HepG2 (cell line): ENCODE data around the gene RABGAP1L. TPM values are rescaled to one million over a fixed set of nuclear protein-coding genes. Genes with fewer than 3 reads are reported as not detected.

Source experiments
- BCL6 ChIP-seq: IDR thresholded peaks from 2 replicates; pipeline ENCODE4 v1.6.1; 2016; ENCODE audit warnings: missing genetic modification reagents, missing compliant biosample characterization
- DPF2 ChIP-seq: sonication (generic); formaldehyde crosslinking; IDR thresholded peaks from 2 replicates; pipeline ENCODE4 v1.4.0; 2020; ENCODE audit warnings: mild to moderate bottlenecking, low read depth, missing genetic modification reagents, borderline replicate concordance
- HIVEP1 ChIP-seq: sonication (generic); formaldehyde crosslinking; IDR thresholded peaks from 2 replicates; pipeline ENCODE4 v1.4.0; 2020; ENCODE audit warnings: mild to moderate bottlenecking, missing genetic modification reagents
- NPAS2 ChIP-seq: sonication (generic); formaldehyde crosslinking; IDR thresholded peaks from 2 replicates; pipeline ENCODE4 v1.8.0; 2022; ENCODE audit warnings: mild to moderate bottlenecking, missing genetic modification reagents, borderline replicate concordance
- POGZ ChIP-seq: sonication (generic); formaldehyde crosslinking; IDR thresholded peaks from 2 replicates; pipeline ENCODE4 v1.4.0; 2020; ENCODE audit warnings: mild to moderate bottlenecking, missing genetic modification reagents
- REL ChIP-seq: sonication (generic); formaldehyde crosslinking; conservative IDR thresholded peaks from 2 replicates; pipeline ENCODE4 v1.8.0; 2022; ENCODE audit warnings: mild to moderate bottlenecking, missing genetic modification reagents, moderate library complexity
- SAFB2 ChIP-seq: sonication (generic); formaldehyde crosslinking; IDR thresholded peaks from 2 replicates; pipeline ENCODE4 v1.5.1; 2020; ENCODE audit warnings: missing genetic modification reagents, low read depth, mild to moderate bottlenecking, borderline replicate concordance
- SALL2 ChIP-seq: sonication (generic); formaldehyde crosslinking; IDR thresholded peaks from 2 replicates; pipeline ENCODE4 v1.8.1; 2023; ENCODE audit warnings: mild to moderate bottlenecking, missing genetic modification reagents, inconsistent platforms
- SETDB1 ChIP-seq: sonication (generic); formaldehyde crosslinking; IDR thresholded peaks from 2 replicates; pipeline ENCODE4 v1.5.1; 2020; ENCODE audit warnings: missing genetic modification reagents, mild to moderate bottlenecking, borderline replicate concordance
- ZBTB21 ChIP-seq: sonication (generic); formaldehyde crosslinking; IDR thresholded peaks from 2 replicates; pipeline ENCODE4 v1.4.0; 2020; ENCODE audit warnings: missing genetic modification reagents
- ZMYM3 ChIP-seq: sonication (generic); formaldehyde crosslinking; IDR thresholded peaks from 2 replicates; pipeline ENCODE4 v1.5.1; 2020; ENCODE audit warnings: mild to moderate bottlenecking, missing genetic modification reagents
- ZNF234 ChIP-seq: sonication (generic); formaldehyde crosslinking; conservative IDR thresholded peaks from 2 replicates; pipeline ENCODE4 v1.5.1; 2020; ENCODE audit warnings: mild to moderate bottlenecking, missing genetic modification reagents
- ZNF678 ChIP-seq: sonication (generic); formaldehyde crosslinking; IDR thresholded peaks from 2 replicates; pipeline ENCODE4 v1.4.0; 2020; ENCODE audit warnings: mild to moderate bottlenecking, missing genetic modification reagents
- ZNF770 ChIP-seq: sonication (generic); formaldehyde crosslinking; IDR thresholded peaks from 2 replicates; pipeline ENCODE4 v1.5.0; 2020; ENCODE audit warnings: mild to moderate bottlenecking, missing genetic modification reagents
- polyA plus RNA-seq, 8 experiments: library from polyadenylated mRNA; depleted of rRNA in 3 of 8; stranded (reverse) in 7 of 8; unstranded in 1 of 8; fragments of >200 nt; fragmentation: Illumina TruSeq in 4 of 8; extraction: Trizol in 4 of 8; gene quantifications; 2 replicates each; pipeline versions ENCODE4 v1.2.1 to v1.2.3, GENCODE V29; 2011 to 2016; ENCODE audit warnings: low read depth in 4 of 8, missing spikeins in 1 of 8, mixed read lengths in 1 of 8; ENCODE audit not compliant: insufficient read depth in 1 of 8
- total RNA-seq, 5 experiments: library from RNA; depleted of rRNA; stranded (reverse); fragments of >200 nt; fragmentation: Illumina TruSeq; extraction: Trizol; gene quantifications; 2 replicates each; pipeline ENCODE4 v1.2.3, GENCODE V29; 2016; ENCODE audit warnings: low read depth in 1 of 5
- TF ChIP-seq, protein P1 (sequence below): sonication (generic); formaldehyde crosslinking; IDR thresholded peaks from 2 replicates; pipeline ENCODE4 v1.4.0; 2020; ENCODE audit warnings: mild to moderate bottlenecking, low read depth, missing genetic modification reagents
- TF ChIP-seq, protein P2 (sequence below): sonication (generic); formaldehyde crosslinking; IDR thresholded peaks from 2 replicates; pipeline ENCODE4 v1.5.0; 2020; ENCODE audit warnings: missing genetic modification reagents, mild to moderate bottlenecking, borderline replicate concordance
- TF ChIP-seq, protein P3 (sequence below): sonication (generic); formaldehyde crosslinking; IDR thresholded peaks from 2 replicates; pipeline ENCODE4 v1.4.0; 2020; ENCODE audit warnings: mild to moderate bottlenecking, missing genetic modification reagents
- TF ChIP-seq, protein P4 (sequence below): sonication (generic); formaldehyde crosslinking; IDR thresholded peaks from 2 replicates; pipeline ENCODE4 v1.8.1; 2023; ENCODE audit warnings: missing genetic modification reagents, mild to moderate bottlenecking, borderline replicate concordance
- TF ChIP-seq, protein P5 (sequence below): sonication (generic); formaldehyde crosslinking; IDR thresholded peaks from 2 replicates; pipeline ENCODE4 v1.5.0; 2020; ENCODE audit warnings: missing genetic modification reagents

Gene RABGAP1L
- total and polyA plus RNA-seq, 2 of the 13 experiments (the other 11 are each of a cell fraction or from before 2014, with no cell fraction given), result 7.9 to 22.6 TPM

DNA sequence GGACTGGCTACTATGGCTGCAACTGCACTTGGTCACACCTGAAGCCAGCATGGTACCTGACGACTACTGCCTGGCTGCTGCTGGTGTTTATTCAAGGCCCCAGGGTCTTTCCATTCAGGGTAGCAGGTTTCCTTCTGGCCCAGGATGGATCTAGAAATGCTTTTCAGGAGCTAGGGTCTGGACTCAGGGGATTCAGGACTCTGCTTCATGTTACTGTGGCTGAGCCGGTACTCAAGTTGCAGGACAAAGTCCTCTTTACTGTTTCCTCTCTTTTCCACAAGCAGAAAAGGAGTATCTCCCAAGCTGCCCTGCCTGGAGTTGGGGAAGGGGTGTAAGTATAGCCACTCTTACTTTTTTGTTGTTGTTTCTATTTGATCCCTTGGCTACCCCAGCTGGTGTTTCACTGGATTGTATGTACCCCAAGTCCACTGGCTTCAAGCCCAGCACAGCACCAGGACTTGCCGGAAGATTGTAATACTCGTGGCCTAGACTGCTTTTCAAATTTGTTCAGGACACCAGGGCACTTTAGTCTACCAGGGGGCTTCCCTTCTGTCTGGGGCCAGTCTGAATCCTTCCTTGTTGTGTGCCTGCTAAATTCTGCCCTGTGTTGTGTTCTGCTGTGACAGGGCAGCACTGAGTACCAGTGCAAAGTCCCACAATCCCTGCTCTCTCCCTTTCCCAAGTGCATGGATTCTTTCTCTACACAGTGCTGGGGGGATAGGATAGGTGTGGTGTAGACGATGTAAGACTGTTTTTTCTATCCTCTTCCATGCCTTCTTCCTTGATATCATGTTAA, 536.9 kb downstream of the RABGAP1L start (continued):
- TF ChIP-seq, protein P1, sequence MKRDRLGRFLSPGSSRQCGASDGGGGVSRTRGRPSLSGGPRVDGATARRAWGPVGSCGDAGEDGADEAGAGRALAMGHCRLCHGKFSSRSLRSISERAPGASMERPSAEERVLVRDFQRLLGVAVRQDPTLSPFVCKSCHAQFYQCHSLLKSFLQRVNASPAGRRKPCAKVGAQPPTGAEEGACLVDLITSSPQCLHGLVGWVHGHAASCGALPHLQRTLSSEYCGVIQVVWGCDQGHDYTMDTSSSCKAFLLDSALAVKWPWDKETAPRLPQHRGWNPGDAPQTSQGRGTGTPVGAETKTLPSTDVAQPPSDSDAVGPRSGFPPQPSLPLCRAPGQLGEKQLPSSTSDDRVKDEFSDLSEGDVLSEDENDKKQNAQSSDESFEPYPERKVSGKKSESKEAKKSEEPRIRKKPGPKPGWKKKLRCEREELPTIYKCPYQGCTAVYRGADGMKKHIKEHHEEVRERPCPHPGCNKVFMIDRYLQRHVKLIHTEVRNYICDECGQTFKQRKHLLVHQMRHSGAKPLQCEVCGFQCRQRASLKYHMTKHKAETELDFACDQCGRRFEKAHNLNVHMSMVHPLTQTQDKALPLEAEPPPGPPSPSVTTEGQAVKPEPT, result no peak
- TF ChIP-seq, protein P2, sequence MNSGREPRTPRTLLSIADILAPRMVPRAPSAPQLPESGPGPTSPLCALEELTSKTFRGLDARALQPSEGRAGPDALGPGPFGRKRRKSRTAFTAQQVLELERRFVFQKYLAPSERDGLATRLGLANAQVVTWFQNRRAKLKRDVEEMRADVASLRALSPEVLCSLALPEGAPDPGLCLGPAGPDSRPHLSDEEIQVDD, result no peak
- TF ChIP-seq HIVEP1 (CRISPR knock-in tag), result no peak
- no peak; the same call in 1 of the 2 replicates for TF ChIP-seq POGZ (CRISPR knock-in tag)
- no peak for TF ChIP-seq ZNF770 (CRISPR knock-in tag)
- TF ChIP-seq DPF2, result no peak
- TF ChIP-seq, protein P3, sequence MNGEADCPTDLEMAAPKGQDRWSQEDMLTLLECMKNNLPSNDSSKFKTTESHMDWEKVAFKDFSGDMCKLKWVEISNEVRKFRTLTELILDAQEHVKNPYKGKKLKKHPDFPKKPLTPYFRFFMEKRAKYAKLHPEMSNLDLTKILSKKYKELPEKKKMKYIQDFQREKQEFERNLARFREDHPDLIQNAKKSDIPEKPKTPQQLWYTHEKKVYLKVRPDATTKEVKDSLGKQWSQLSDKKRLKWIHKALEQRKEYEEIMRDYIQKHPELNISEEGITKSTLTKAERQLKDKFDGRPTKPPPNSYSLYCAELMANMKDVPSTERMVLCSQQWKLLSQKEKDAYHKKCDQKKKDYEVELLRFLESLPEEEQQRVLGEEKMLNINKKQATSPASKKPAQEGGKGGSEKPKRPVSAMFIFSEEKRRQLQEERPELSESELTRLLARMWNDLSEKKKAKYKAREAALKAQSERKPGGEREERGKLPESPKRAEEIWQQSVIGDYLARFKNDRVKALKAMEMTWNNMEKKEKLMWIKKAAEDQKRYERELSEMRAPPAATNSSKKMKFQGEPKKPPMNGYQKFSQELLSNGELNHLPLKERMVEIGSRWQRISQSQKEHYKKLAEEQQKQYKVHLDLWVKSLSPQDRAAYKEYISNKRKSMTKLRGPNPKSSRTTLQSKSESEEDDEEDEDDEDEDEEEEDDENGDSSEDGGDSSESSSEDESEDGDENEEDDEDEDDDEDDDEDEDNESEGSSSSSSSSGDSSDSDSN (CRISPR knock-in tag), result 0 out of 2 replicates have a peak, but pooled peaks have one; percentile 31
- no peak for TF ChIP-seq SAFB2 (CRISPR knock-in tag)
- TF ChIP-seq SETDB1 (CRISPR knock-in tag), result no peak
- no peak for TF ChIP-seq NPAS2 (CRISPR knock-in tag)
- TF ChIP-seq ZNF678, result no peak
- 0 out of 2 replicates have a peak, but pooled peaks have one; percentile 10 for TF ChIP-seq BCL6 (CRISPR knock-in tag)
- 0 out of 2 replicates have a peak, but pooled peaks have one; percentile 31 for TF ChIP-seq ZMYM3 (CRISPR knock-in tag)
- TF ChIP-seq, protein P4, sequence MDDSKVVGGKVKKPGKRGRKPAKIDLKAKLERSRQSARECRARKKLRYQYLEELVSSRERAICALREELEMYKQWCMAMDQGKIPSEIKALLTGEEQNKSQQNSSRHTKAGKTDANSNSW (CRISPR knock-in tag), result no peak
- no peak for TF ChIP-seq ZNF234 (CRISPR knock-in tag)
- no peak for TF ChIP-seq SALL2 (CRISPR knock-in tag)
- no peak for TF ChIP-seq REL (CRISPR knock-in tag)
- TF ChIP-seq, protein P5, sequence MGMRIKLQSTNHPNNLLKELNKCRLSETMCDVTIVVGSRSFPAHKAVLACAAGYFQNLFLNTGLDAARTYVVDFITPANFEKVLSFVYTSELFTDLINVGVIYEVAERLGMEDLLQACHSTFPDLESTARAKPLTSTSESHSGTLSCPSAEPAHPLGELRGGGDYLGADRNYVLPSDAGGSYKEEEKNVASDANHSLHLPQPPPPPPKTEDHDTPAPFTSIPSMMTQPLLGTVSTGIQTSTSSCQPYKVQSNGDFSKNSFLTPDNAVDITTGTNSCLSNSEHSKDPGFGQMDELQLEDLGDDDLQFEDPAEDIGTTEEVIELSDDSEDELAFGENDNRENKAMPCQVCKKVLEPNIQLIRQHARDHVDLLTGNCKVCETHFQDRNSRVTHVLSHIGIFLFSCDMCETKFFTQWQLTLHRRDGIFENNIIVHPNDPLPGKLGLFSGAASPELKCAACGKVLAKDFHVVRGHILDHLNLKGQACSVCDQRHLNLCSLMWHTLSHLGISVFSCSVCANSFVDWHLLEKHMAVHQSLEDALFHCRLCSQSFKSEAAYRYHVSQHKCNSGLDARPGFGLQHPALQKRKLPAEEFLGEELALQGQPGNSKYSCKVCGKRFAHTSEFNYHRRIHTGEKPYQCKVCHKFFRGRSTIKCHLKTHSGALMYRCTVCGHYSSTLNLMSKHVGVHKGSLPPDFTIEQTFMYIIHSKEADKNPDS (CRISPR knock-in tag), result peak; percentile 76; the same call in 1 of the 2 replicates
- TF ChIP-seq ZBTB21 (CRISPR knock-in tag), result no peak
